Right hindlimb (tissue), 1 donor: ENCODE results near the gene BARX1.
"Not testable (repeated sequence)": the region's sequence is repeated elsewhere in the genome, so short reads cannot be mapped to it uniquely, and the experiment has no call there.

ENCODE experiments used
- DNase-seq: peaks from one replicate; pipeline ENCODE4 v3.0.0-alpha.2; 2018

The BARX1 gene, protein sequence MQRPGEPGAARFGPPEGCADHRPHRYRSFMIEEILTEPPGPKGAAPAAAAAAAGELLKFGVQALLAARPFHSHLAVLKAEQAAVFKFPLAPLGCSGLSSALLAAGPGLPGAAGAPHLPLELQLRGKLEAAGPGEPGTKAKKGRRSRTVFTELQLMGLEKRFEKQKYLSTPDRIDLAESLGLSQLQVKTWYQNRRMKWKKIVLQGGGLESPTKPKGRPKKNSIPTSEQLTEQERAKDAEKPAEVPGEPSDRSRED

DNA sequence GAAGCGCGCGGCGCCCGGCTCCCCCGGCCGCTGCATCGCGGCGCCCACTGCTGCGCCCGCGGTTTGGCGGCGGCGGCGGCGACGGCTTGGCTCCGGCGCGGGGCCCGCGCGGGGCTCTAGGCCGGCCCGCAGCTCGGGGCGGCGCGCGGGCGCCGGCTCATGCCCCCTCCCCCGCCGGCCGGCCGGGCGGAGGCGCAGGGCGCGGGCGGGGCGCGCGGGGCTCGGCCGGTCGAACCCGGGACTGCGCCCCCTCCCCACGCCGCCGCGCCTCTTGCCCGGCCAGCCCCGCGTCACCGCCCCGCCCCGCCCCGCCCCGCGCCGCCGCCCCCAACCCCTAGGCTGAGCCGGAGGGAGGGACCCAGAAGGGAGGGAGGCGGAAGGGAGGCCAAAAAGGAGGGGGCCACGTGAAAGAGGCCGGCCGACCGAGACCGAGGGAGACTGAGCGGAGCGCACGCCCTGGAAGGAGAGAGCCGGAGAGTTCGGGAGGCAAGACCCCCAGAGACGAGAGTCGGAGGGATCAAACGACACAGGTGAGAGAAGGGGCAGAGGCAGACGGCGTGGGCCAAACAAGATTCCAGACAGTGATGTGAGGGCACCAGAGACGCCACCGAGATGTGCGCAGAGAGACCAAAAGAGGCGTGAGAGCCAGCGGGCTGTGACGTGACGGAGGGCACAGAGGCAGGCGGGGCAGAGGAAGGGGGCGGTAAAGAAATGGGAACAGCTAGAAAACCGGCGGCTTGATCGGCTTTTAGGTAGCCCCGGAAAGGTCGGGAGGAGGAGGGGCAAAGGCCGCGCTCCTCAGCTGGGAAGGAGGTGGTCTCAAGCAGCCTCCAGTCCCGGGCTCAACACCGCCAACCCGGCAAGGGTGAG, at the start of gene BARX1:
Gene BARX1, minus strand, starts transcription at position 245 of the 870 bp plus-strand sequence. Its CDS starts 209 bp downstream, at position 36.
- DNase-seq: peak; percentile 53

DNA sequence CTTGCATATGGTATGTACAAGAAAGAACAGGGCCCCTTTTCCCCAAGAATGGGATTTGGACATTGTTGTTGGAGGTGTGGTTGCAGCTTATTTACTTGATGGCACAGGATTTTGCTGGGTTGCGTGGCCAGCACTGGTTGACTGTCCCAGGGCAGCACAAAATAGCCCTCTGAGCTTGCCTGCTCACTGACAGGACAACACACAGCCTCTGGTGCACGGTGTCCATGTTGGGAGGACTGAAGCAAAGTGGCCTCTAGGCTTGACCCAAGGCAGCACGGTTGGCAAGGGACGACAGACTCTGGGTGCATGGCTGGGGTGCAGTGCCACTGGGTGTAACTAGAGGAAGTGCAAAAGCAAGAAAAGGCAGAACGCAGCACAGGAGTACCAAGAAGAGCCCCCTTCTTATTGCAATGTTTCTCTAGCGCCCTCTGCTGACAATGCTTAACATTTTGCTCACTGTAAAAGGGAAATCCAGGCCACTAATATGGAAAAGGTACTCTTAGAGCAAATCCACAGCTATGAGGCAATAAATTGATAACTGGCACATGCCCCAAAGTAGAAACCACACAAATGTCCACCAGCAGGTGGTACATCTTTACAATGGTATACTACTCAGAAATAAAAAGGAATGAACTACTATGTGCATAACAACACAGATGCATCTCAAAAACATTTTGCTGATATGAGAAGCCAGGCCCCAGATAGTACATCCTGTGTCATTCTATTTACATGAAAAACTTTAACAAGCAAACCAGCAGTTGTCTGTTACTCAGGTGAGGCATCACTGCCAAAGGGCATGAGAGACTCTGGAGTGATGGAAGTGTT, 47.4 kb upstream of the BARX1 start:
- DNase-seq: no peak

DNA sequence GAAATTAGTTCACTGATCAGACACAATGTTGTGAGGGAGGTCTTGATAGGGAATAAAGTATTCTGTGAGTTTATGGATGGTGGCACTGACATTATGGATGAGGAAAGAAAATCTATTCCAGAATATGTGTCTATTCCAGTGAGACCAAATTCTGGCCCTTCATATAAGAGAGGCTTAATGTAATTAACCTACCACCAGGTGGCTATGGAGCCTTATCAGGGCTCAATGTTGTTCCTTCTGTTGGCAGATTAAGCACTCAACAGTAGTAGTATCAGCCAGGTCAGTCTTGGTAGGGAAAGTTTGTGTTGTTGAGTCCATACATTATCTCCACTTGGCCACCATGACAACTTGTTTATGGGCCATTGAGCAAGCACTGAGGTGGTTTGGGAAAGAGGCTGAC, 41.7 kb upstream of the BARX1 start:
- no peak for DNase-seq

DNA sequence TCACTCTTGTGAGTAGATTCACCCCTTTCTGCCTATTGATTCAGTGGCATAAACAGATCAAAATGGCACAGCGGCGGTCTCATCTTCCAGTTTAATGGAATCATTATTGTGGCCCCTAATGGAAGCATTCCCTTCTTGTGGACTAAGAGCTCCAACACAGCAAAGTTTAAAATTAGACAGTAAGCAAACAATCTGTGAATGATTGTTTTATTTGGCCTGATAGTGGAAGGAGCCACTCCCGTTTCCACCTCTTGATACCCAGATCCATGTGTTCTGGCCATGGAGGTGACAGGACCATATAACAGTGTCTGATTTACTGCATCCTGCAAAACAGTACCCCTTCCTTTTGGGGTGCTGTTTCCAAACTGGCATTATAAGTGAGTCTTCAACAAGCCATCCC, 41.2 kb upstream of the BARX1 start:
- no peak for DNase-seq

DNA sequence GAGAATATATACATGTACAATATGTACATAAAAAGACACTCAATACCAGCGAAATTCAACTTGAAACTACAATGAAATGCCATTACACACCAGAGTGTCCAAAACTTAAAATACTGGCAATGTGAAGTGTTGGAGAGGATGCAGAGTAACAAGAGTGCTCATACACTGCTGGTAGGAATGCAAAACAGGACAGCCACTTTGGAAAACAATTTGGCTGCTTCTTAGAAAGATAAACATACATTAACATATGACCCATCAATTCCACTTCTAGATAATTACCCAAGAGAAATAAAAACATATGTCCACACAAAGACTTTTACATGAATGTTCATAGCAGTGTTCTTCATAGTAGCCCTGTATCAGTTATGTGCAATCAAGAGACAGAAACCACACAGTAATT, 39.4 kb upstream of the BARX1 start:
- no peak for DNase-seq

DNA sequence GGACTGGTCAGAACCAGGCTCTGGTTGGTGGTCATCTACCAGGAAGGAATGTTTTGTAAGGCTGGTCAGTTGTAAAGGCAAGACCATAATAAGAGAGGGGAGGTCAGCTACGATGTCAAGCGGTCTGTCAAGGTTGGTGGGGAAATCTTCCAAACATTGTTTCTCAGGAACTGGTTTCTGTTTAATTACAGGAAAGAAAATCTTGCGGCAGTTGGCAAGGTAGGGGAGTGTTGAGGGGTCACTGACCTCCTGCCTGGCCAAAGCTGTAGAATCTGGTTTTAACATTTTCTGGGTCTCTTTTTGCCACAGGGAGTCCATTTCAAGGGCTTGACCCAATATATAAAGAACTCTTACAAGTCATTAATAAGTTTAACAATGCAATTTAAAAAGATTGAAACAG, 39.0 kb upstream of the BARX1 start:
- DNase-seq: no peak

DNA sequence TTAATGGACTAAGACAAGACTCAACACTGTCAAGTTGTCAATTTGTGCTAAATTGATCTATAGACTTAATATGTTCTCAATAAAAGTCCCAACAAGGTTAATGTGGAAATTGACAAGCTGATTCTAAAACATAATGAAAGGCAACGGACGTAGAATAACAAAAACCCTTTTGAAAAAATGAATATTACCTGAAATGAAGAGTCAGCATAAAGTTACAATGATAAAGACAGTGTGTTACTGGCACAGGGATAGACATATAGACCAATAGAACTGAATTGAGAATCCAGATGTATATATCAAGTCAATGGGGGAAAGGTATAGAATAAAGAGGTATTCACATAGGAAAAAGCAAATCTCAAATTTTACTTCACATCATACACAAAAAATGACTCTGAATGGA, 37.7 kb upstream of the BARX1 start:
- DNase-seq: no peak

DNA sequence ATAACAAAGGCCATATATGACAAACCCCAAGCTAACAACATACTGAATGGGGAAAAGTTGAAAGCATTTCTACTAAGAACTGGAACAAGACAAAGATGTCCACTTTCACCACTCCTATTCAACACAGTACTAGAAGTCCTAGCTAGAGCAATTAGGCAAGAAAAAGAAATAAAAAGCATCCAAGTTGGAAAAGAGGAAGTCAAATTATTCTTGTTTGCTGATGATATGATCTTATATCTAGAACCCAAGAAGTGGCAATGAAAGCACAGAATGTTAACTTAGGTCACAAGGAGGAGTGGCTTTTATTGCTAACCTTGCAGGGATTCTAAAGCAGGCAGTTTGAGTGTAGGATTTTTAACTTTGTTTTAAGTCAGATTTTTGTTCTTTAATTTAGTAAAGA, 35.3 kb upstream of the BARX1 start:
- DNase-seq: no peak

DNA sequence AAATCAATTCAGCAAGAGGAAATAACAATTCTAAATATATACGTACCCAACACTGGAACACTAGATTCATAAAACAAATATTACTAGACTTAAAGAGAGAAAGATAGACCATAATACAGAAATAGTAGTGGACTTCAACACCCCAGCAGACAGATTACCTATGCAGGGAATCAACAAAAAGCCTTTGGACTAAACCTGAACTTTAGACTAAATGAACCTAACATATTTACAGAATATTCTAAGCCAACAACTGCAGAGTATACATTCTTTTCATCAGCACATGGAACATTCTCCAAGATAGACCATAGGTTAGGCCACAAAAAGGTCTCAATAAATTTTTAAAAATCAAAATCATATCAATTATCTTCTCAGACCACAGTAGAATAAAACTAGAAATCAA, 32.9 kb upstream of the BARX1 start:
- no peak for DNase-seq

DNA sequence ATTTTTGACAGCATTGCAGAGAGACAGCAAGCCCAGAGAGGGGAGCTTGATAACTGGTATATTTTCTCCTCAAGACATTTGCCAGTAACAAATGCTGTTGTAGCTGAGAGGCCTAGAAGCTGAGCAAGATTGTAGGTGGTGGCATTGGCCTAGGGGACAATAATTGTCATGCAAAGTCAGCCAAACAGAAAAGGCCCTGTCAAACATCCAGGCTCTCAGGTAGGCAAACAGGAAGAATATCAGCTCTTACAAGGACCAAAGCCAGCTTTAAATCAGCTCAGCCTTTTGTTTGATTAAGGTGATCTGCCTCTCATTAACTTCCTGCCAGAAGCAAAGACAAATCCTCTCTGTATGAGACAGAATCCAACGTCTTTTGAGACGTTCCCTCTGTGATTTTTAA, 29.7 kb upstream of the BARX1 start:
- DNase-seq: no peak

DNA sequence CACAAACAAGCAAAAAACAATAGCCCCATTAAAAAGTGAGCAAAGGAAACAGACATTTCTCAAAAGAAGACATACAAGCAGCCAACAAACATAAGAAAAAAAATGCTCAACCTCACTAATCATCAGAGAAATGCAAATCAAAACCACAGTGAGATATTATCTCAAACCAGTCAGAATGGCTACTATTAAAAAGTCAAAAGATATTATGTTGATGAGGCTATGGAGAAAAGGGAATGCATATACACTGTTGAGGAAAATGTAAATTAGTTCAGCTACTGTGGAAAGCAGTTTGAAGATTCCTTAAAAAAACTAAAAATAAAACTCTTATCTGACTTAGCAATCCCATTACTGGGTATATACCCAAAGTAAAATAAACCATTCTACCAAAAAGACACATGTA, 28.7 kb upstream of the BARX1 start:
- DNase-seq: no peak

DNA sequence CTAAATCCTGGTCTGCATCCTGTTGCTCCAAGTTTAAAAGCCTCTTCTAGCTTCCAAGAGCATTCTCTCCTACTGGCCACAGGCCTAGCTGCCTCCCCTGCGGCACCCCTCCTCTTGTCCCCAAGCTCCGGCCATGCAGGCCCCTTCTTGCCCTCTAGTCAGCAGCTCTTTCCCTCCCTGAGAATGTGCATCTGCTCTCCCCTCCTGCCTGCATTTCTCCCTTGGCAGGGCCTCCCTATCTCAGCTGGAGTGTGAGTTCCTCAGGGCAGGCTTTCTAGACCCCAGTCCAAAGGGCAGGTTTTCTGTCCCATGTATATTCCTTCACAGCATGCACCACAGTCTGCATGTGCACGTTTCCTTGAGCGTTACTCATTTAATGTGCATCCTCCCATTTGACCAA, 24.6 kb upstream of the BARX1 start:
- DNase-seq: no peak

DNA sequence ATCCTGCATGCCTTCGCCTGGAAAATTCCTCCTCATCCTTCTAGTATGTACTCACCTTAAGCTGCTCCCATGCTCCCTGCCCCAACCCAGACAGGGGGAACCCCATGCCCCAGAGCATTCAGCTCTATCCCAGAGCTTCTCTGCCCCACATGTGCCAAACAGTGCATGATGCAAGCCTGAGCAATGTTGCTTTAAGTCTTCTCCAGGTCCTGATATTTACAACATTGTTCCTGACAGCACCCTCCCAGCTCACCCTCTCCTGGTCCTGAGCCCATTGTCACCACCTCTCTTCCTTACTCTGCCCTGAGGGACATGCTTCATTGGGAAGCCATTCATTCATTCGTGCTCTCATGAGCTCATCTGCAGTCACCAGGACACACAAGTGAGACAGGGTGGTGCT, 23.4 kb upstream of the BARX1 start:
- DNase-seq: no peak

DNA sequence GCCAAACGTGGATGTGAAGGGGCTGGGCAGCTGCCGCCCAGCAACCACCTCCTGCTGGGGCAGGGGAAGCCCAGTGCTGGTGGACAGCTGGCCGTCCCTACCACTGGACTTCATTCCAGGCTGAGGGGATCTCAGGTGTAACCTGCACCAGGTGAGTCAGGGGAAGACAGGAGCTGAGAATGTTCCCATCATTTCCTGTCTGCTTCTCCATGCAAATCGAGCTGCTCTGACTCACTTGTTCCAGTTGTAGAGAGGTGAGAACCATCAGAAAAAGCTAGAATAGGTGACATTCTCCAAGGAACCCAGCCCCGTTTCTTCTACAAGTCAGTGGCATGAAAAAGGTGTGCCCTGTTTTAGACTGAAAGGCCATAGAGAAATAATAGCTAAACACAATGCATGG, 21.8 kb upstream of the BARX1 start:
- no peak for DNase-seq

DNA sequence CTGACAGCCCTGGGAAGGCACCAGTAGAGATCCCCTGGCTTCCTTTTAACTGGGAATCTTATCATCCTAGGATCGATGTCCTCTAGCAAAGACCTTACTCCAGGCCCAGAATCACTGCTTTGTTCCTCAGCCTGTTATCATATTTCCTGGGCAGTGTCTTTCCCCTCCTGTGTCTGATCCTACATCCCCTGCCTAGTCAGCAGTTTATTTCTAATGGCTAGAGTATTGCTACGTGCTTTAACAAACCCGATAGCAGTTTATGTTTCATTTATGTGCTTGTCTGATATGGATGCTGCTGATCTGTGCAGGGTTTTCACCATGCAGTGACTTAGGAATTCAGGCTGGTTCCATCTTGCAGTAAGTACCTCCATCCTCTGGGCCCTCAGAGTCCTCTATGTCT, 20.9 kb upstream of the BARX1 start:
- no peak for DNase-seq

DNA sequence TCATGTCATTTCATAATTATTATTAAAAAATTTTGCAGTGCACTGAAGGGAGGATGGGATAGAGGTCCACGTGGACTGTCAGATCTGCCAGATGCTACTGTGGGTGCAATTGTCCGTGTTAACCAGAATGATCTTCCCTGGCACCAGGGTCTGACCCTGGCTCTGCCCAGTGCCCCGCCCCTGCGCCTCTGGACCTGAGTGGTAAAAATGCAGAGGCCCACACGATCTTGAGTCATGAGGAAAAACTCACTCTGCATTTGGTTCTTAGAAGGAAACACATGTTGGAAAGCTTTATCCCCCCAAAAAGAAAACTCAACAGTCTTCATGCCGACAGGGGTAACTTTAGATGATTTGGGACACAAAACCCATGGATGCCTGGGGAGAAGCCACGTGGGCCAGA, 20.1 kb upstream of the BARX1 start:
- no peak for DNase-seq

DNA sequence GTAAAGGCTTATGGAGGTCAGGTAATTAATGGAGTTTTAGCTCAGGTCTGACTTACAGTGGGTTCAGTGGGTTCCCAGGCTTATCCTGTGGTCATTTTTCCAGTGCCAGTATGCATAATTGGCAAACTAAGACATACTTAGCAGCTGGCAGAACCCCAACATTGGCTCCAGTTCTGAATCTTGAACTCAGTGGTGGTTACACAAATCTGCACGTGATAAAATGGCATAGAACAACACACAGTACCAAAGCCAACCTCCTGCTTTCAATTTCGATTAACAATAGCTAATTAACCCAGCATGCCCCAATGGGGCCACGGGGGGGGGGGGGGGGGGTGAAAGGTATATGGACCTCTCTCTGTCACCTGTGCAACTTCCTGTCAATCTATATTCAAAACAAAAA, 19.0 kb upstream of the BARX1 start:
- no peak for DNase-seq

DNA sequence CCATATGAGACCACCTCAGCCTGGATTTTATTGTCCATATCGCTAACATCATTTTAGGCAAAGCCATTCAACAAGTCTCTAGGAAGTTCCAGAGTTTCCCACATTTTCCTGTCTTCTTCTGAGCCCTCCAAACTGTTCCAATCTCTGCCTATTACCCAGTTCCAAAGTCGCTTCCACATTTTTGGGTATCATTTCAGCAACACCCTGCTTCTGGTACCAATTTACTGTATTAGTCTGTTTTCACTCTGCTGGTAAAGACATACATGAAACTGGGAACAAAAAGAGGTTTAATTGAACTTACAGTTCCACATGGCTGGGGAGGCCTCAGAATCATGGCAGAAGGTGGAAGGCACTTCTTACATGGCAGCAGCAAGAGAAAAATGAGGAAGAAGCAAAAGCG, 17.5 kb upstream of the BARX1 start:
- DNase-seq: not testable (repeated sequence)

DNA sequence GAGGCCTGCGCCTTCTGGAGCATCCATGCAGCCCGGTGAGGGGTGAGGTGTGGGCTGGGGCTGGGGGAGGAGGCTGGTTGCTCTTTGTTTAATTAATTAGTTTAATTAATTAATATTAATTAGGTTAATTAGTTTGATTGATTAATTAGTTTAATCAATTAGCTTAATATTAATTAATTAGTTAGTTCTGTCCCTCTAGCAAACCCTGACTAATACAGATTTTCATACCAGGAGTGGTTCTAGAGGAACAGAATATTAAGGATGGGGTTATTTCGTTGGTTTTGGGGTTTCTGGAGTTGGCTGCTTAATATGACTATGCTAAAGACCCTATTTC, 14.1 kb upstream of the BARX1 start:
- no peak for DNase-seq

DNA sequence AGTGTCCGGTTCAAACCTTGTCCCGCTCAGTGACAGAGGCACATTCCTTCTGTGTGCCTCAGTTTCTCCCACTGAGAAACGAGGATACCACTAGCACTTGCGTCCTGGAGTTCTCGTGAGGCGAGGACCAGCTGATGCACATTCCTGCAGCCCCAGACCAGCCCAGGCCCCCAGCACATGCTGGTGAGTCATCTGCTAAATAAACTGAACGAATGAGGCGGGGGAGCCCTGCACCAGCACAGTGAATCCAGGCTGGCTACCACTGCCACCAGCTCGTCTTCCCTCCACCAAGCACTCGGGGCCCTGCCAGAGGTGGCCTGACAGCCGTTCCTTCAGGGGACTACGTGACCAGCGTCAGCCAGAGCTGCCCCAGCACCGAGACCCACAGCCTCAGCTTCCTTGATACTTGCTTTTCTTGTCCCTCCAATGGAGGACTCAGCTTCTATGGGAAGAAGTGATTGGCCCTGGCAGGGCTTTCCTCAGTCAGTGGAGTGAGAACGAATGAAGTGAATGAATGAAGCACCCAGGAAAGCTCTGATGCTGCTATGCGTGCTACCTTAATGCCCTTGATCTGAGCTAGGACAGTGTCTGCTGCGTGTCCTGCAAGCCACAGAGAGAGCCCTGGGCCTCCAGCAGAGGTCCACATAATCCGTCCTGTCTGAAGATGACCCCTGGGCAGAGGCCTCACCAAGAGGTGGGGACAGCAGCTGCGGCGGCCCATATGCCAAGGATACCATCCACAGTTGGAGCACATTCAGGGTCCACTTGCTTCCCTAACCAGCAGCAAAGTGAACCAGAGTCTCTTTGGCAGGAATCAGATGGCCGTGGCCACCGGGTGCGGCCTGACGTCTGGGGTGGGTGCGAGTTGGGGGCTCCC, 13.5 kb upstream of the BARX1 start:
- DNase-seq: no peak

DNA sequence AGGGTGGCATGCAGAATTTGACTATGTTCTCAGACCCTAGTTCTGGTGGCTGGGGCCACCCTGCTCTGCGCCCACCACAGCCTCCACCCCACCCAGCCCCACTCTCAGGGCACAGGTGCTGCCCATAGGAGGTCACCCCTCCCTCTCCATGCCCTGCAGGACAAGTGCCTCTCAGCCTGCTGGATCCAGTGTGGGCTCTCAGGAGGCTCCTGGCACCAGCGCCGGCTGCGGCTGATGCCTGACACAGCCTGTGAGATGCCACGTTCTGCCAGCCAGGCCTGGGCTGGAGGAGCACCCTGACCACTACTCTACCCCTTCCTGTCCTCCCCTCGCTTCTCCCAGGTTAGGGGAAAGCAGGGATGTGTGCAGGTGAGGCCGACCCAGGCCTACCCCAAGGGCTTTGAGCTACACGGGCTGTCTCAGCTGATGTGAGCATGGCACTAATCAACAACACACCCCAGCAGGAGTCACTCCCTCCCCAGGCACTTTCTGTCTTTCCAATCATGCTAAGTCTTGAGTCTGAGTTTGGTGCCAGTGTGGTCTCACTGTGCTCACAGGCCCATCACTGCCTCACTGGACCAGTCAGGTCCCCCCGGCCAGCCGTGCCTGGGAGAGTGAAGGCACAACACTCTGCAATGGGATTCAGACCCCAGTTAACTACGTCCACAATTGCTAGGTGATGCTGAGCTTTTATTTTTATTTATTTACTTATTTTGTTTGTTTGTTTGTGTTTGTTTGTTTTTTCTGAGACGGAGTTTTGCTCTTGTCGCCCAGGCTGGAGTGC, 12.1 kb upstream of the BARX1 start:
- no peak for DNase-seq
